GM18861 (cell line): ENCODE data around the gene GCAT.

ENCODE experiments used
- ATAC-seq: cut with Tn5 transposase; IDR thresholded peaks from one replicate; pipeline ENCODE4 v1.9.1; 2021; ENCODE audit not compliant: unreplicated experiment

The GCAT gene

DNA sequence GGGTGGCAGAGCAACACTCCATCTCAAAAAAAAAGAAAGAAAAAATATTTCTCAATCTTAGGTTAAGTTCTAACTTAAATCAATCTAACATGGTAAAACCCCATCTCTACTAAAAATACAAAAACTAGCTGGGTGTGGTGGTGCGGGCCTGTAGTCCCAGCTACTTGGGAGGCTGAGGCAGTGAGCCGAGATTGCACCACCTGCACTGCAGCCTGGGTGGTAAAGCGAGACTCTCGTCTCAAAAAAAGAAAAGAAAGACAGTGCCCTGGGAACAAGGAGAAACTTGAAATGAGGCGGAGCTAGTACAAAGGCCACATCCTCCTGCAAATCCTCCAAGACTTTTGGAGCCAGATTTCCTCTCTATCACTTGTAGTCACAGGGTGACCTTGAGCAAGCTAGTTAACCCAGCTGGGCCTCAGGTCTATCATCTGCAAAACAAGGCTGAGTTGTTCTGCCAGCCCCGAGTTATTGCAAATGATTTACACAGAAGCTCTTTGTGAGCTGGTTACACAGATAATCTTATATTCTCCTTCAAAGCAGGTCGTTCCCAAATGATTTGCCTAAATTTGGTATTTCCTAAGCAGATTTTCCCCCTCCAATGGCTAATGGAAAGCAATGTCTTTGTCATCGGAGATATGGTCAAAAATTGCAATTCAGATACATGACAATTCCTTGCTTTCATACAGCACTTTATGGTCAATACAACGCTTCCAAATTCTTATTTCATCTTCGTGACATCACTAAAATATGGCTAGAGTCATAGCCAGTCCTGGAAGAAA lies 34.5 kb downstream of the GCAT start:
- ATAC-seq: no peak

DNA sequence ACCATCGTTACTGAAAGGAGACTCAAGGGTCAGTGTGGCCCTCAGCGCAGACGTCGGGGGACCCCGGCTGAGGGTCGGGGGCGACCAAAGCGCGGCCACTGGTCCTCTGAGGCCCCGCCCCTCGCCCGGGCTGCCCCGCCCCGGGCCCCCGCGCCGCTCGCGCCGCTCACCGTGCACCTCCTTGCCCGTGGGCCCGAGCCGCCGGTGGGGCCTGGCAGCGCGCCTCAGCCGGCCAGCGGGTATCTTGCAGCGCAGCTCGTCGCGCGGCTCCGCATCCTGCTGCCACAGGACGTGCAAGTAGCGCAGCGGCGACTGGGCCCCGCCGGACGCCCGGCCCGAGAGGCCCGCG lies 36.0 kb downstream of the GCAT start:
- peak; percentile 26 for ATAC-seq

DNA sequence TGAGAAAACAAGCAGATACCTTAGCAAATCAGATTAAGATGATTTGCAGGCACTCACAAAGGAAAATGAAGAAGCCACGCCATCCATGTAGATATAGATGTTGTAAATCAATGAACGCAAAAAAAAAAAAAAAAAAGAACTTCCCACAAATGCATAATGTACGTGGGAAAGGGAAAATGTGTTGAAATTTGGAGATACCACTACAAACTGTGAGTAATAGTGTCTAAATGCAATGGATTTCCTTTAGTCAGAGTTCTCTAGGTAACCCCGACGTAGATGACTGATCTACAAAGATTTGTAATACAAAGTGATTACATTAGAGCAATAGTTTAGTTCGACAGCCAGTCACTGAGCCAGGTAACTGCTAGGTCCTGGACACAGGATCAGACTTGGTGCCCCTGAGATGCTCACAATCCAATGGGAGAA lies 37.2 kb downstream of the GCAT start:
- no peak for ATAC-seq

DNA sequence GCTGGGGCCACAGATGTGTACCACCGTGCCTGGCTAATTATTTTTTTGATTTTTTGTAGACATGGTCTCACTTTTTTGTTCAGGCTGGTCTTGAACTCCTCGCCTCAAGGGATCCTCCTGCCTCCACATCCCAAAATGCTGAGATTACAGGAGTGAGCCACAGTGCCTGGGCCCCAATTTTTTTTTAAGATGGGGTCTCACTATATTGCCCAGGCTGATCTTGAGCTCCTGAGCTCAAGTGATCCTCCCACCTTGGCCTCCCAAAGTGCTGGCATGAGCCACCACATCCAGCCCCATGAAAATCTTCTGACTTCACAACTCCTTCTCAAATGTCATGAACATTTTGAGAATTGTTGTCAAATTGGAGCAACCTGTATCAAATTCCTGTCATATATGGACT lies 38.7 kb downstream of the GCAT start:
- no peak for ATAC-seq

DNA sequence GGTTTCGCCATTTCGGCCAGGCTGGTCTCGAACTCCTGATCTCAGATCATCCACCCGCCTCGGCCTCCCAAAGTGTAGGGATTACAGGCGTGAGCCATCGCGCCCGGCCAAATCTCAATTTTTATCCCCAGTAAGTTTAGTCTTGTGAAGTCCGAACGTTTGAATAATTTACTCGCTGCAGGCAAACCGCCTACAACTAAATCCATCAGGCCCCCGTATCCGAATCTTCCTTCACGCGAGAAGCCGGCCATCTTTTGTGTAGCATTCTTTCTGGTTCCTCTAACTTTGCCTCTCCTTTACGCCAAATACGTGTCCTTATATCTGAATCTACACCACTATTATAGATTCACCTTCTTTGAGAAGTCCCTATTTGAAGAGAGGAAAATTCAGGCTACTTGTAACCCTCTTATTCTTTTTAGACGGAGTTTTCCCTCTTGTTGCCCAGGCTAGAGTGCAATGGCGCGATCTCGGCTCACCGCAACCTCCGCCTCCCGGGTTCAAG lies 40.9 kb downstream of the GCAT start:
- ATAC-seq: no peak

DNA sequence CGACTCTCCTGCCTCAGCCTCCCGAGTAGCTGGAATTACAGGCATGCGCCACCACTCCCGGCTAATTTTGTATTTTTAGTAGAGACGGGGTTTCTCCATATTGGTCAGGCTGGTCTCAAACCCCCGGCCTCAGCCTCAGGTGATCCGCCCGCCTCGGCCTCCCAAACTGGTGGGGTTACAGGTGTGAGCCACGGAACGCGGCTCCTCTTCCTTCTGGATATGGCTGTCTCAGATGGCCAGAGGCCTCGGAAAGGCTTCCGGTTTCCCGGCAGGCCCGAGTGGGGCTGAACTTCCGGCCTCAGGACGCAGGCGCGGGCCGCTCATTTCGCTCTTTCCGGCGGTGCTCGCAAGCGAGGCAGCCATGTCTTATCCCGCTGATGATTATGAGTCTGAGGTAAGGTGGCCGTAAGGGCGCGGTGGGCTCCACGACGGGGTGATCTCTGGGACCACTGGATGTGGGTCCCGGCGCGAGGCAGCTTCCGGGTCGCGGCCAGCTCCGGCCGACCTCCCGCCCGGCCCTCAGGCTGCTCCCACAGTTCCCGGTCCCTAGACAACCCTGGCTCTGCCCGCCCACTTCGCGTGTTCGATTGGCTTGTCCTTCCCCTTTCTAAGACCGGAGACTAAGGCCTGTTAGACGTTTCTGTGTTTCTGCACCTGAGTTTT lies 41.5 kb downstream of the GCAT start, which contains the start of gene EIF3L:
TSS of gene EIF3L (plus strand) at position 331 of the 663 bp plus-strand sequence. CDS start at position 362, 31 bp downstream.
- peak; percentile 55 for ATAC-seq

DNA sequence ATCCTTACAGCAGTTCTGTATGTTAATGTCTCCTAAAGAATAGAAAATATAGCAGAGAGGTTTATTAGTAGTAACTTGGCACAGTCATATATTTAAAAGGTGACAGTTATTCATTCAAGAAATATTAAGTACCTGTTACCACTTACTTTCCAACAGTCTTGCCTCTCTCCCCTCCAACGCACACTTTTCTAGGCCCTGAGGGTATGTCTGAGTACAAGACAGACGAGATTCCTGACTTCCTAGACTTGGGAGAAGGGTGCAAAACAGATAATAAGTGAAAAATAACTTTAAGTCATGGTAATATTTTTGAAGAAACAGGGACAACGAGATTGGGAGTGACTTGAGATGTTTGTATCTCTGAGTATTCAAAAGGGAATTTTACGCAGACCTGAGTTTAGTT lies 43.1 kb downstream of the GCAT start:
- ATAC-seq: no peak

DNA sequence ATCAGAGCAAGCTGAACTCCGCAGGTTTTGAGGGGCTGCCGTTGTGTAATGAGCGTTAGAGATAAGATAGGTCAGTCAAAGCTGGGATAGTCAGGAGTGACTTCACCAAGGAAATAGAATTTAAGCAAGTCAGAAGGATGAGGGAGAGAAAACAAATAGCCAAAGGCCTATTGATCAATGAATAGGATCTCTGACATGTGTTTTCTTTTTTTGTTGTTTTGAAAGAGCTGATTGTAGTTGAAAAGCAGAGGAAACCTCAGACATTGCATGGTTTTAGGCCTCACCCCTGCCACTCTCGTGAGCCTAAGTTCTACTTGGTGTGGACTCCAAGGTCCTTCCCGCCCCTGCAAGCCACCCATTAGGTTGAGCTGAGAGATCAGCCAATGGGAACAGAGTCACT lies 44.7 kb downstream of the GCAT start:
- no peak for ATAC-seq

DNA sequence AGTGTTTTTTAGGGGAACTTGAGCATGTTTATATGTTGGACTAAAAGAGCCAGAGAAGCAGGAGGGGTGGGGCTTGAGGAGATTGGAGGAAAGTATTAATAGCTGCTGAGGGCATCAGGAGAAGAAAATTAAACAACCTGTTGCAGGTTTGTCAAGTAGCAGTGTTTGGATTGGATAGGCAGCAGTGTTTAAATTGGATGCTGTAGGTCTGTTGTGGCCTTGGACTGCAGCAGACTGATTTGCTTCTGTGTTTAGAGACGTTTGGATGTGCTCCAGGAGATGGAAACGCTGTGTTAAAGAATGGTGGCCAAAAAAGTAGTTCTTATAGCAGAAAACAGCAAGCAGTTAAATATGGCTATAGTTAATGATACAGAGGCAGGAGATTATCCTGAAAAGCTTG lies 47.2 kb downstream of the GCAT start:
- no peak for ATAC-seq

DNA sequence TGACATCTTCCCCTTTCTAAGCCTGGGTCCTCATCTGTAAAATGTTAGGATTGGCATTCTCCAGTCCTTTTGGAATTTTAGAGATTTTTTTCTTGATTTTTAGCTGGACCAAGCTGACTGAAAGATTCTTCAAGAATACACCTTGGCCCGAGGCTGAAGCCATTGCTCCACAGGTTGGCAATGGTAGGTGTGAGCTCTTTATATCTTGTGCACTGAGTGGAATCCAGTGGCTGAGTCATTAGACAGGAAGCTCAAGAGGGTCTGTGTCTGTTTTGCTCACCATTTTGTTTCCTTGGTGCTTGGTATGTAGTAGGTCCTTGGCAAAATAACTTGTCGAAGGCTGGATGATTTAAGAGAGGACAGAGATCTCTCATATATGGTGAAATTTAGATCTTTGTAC lies 47.7 kb downstream of the GCAT start:
- ATAC-seq: no peak

DNA sequence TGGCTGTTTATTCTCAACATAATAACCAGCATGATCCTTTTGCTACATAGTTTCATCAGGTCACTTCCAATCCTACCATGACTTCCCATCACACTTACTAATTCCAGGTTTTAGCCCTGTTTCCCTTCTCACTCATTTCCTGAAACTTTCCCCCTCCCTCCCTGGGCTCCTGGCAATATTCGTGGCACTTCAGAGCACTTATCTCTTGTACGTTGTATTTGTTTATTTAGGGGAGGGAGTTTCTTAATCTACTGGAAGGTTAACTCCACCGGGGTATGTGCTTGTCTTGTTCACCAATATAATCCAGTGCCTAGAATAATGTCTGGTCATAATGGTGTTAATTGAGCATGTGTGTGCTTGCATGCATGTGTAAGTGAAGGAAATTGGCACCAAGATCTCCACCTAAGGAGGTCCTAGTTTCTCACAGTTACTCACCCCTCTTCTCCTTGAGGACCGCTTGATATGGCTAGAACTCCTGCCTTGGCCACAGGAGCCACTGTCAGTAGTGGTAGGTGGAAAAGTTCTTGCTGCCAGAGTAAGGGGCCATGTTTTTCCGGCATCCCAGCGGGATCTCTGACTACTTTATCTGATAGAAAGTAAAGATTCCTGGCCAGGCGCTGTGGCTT lies 53.2 kb downstream of the GCAT start:
- no peak for ATAC-seq

DNA sequence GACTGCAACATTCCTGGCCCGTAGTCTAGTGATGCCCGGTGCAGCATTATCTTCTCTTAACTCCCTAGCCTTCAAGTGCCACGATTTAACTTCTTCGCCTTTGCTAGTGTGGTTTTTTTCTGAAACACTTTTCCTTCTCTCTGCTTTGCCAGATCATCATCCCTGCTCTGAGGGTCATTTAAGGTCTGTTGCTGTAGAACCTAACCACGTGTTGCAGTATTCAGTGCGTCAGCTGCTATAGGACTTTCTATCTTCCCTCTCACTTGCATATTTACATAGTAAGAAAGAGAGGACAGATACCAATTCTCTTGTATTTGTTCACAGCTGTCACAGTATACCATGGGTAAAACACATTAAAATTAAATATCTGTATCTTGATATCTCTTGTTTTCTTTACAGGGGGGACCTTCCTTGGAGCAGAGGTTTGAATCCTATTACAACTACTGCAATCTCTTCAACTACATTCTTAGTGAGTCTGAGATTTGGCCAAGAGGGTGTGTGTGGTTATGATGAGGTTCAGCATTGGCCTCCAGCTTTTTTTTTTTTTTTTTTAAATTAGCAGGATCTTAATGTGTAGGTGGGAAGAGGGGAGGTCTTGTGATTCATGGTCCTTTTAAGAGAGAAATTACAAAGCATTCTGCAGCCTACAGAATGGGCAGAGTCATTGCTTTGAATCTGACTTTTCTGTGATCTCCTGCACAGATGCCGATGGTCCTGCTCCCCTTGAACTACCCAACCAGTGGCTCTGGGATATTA lies 55.0 kb downstream of the GCAT start:
- ATAC-seq: no peak

DNA sequence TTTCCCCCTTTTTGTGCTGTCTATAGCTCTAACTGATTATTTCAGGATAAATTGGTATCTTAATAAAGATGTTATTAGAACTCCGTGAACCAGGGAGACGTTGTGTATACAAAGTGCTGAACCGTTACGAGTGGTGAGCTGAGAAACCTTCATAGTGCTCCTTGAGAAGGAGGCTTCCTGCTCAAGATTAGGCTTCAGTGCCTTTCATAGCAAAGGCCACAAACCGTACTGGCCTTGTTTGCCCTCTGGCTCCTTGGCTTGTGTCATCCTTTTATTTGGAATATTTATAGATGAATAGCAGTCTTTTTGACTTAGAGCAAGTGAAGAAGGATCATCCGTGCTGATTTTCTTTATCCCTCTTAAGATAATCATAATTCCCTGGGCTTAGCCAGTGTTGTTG lies 57.8 kb downstream of the GCAT start:
- no peak for ATAC-seq
